CD4-positive, alpha-beta T cell treated with Interleukin-15 for 4 hours (primary cell): ENCODE results near the gene IFT43.

Experiments
- DNase-seq: peaks from one replicate; pipeline ENCODE4 v3.0.0-alpha.2; 2020; ENCODE audit warnings: low spot score

The IFT43 gene

GRCh38 chr14:75985618-75986438 is at the start of gene IFT43:
Gene IFT43, plus strand, starts transcription at chr14:75985763. Its CDS starts 24 bp downstream, at chr14:75985787.
- peak; percentile 86 for DNase-seq

GRCh38 chr14:75939200-75939599 is 46.4 kb upstream of the IFT43 start:
- no peak for DNase-seq

- DNase-seq = no peak
Observed at GRCh38 chr14:75941030-75941429, 44.5 kb upstream of the IFT43 start.

- DNase-seq = no peak
Observed at GRCh38 chr14:75944607-75945241, 40.8 kb upstream of the IFT43 start.

GRCh38 chr14:75946785-75947184 is 38.8 kb upstream of the IFT43 start:
- DNase-seq = no peak

GRCh38 chr14:75952489-75952888 is 33.1 kb upstream of the IFT43 start:
- no peak for DNase-seq

GRCh38 chr14:75959031-75959430 is 26.5 kb upstream of the IFT43 start:
- no peak for DNase-seq

- no peak for DNase-seq
Observed at GRCh38 chr14:75960231-75960630, 25.3 kb upstream of the IFT43 start.

GRCh38 chr14:75961662-75962061 is 23.9 kb upstream of the IFT43 start:
- no peak for DNase-seq

- DNase-seq = no peak
Observed at GRCh38 chr14:75967866-75968265, 17.7 kb upstream of the IFT43 start.

- DNase-seq = no peak
Observed at GRCh38 chr14:75968456-75968855, 17.1 kb upstream of the IFT43 start.

GRCh38 chr14:75969126-75969525 is 16.4 kb upstream of the IFT43 start:
- no peak for DNase-seq

GRCh38 chr14:75969891-75970290 is 15.7 kb upstream of the IFT43 start:
- DNase-seq = no peak

GRCh38 chr14:75970989-75971388 is 14.6 kb upstream of the IFT43 start:
- no peak for DNase-seq

- no peak for DNase-seq
Observed at GRCh38 chr14:75971509-75971908, 14.1 kb upstream of the IFT43 start.

GRCh38 chr14:75972801-75973421 is 12.7 kb upstream of the IFT43 start:
- DNase-seq = no peak

- no peak for DNase-seq
Observed at GRCh38 chr14:75976826-75977581, 8.6 kb upstream of the IFT43 start.

GRCh38 chr14:75977582-75977943 is 8.0 kb upstream of the IFT43 start:
- no peak for DNase-seq

GRCh38 chr14:75978249-75978731 is 7.3 kb upstream of the IFT43 start:
- DNase-seq = peak; percentile 10

GRCh38 chr14:75979071-75979571 is 6.4 kb upstream of the IFT43 start:
- no peak for DNase-seq

- DNase-seq = no peak
Observed at GRCh38 chr14:75979648-75980565, 5.7 kb upstream of the IFT43 start.
